ES-I3 (cell line): ENCODE data around the gene PAK4.

Source experiments
- H3K36me3 ChIP-seq: 2 replicates; pipeline ENCODE4 v1.6.1; 2013; ENCODE audit warnings: mild to moderate bottlenecking, low read length, control low read depth, moderate library complexity; ENCODE audit not compliant: insufficient read depth
- H3K4me1 ChIP-seq: 2 replicates; pipeline ENCODE4 v1.6.1; 2013; ENCODE audit warnings: mild to moderate bottlenecking, control low read depth, low read length; ENCODE audit not compliant: insufficient read depth
- H3K9ac ChIP-seq: 2 replicates; pipeline ENCODE4 v1.6.1; 2013; ENCODE audit warnings: low read depth, mild to moderate bottlenecking, low read length, moderate library complexity
- H3K9me3 ChIP-seq: 2 replicates; pipeline ENCODE4 v1.6.1; 2013; ENCODE audit warnings: mild to moderate bottlenecking, low read length, moderate library complexity; ENCODE audit not compliant: control insufficient read depth, insufficient read depth

Gene PAK4

DNA sequence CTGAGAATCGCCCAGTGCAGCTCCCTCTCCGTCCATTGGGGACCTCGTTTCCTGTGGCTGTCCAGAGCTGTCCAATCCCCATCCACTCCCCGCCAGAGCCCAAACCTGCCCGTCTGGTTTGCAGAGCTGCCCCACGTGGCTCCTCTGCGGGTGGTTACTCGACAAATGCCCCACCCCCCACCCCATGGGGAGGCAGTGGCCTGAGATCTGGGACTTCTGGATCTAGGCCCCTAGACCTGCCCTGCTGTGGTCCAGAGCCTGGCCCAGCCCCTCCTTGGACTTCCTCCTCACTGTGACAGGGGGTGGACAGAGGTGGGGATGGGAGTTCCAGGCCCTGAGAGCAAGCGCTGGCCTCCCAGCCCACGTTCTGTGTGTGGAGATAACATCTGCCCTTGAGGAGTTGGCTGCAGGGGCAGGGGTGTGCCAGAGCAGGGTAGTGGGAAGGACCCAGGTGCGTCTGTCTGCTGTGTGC is 29.1 kb downstream of the PAK4 start:
- H3K9ac ChIP-seq: no peak overlapping the region
- H3K36me3 ChIP-seq: no peaks in the 10 kb centered on the region; the same call in 1 of the 2 replicates
- H3K4me1 ChIP-seq: peaks cover 4% of the 10 kb centered on the region; the same call in 1 of the 2 replicates
- H3K9me3 ChIP-seq: no peaks in the 10 kb centered on the region

DNA sequence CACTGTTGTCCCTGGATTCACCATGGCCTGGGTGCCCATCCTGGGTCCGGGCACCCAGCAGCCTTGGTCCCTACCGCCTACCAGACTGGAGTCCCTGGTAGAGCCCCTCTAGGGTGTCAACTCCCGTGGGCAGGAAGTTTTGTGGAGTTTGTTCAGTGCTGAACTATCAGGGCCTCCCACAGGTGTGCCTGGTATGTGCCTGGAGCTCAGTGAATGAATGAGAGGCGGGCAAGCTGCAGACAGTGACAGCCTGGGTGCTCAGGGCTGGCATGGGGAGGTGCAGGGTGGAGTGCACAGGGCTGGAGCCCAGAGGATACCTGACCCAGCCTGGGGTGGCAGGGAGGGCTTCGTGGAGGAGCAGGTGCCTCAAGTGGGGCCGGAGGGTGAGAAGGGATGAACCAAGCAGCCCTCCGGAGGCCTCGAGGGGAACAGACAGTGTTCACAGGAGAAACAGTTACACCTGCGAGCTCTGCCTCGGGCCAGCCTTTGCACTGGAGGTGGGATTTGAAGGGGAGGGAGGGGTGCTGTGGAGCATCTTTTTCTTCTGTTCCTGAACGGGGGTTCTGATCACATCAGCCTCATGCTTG is 29.6 kb downstream of the PAK4 start:
- Histone ChIP-seq H3K9me3 (no peaks in the 10 kb centered on the region), H3K4me1 (peaks cover 4% of the 10 kb centered on the region; the same call in 1 of the 2 replicates), H3K36me3 (no peaks in the 10 kb centered on the region; the same call in 1 of the 2 replicates), H3K9ac (no peak overlapping the region)

DNA sequence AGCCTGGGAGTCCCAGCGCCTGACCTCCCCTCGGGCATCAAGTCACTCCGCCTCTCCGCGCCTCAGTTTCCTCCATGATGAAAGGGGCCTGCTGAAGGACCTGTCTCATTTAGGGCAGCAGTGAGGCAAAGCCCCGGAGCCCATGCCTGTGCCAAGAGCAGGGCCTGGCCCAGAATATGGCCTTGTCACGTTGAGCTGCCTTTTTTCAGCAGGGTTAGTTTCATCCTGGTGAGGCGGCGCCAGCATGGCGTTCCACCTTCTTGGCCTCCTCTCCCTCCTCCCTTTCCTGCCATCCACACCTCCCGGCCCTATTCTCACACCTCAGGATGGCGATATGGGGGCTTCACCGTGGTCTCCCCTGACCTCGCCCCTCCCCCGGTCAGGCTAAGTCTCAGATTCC is 30.2 kb downstream of the PAK4 start:
- peaks cover 4% of the 10 kb centered on the region; the same call in 1 of the 2 replicates for H3K4me1 ChIP-seq
- no peaks in the 10 kb centered on the region for H3K9me3 ChIP-seq
- no peak overlapping the region for H3K9ac ChIP-seq
- H3K36me3 ChIP-seq: no peaks in the 10 kb centered on the region; the same call in 1 of the 2 replicates

DNA sequence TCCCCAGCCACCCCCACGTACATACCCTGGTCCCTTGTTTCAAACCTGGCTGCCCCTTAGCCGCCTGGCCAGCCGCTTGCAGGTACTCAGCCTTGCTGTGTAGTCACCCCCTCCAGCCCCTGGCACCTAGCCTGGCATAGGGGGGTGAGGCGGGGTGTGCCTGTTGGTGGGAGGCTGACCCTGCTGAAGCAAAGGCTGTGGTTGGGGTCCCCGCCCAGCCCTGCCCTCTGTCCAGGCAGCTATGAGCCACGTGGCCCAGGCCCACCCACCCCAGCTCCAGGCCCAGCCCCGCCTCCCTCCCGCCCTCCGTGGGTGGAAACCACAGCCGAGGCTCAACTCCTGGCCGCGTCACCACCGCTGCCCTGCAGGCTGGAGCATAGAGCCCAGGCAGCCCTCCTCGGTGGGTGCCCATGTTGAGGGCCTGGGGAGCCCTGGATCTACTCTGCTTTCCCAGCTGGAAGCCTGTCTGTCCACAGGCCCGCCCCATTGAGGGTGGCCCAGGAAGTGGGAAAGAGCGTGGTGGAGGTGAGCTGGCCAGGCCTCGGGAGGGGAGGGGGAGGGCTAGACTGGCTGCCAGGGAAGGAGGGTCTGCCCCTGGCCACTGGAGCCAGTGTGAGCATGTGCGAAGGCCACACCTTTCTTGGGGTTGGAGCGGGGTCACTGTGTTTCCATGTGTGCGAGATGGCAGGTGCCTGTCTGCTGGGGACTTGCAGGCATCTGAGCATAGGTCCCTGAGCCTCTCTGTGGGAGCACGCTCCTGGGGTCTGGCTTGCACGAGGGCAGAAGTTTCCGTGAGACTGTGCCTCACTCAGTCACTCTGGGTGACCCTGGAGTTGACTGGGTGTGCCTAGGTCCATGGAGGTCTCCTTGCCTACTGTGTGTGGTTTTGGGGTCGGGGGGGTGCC is 31.0 kb downstream of the PAK4 start:
- no peaks in the 10 kb centered on the region for H3K9me3 ChIP-seq
- no peak overlapping the region for H3K9ac ChIP-seq
- H3K36me3 ChIP-seq: no peaks in the 10 kb centered on the region; the same call in 1 of the 2 replicates
- peaks cover 4% of the 10 kb centered on the region; the same call in 1 of the 2 replicates for H3K4me1 ChIP-seq

DNA sequence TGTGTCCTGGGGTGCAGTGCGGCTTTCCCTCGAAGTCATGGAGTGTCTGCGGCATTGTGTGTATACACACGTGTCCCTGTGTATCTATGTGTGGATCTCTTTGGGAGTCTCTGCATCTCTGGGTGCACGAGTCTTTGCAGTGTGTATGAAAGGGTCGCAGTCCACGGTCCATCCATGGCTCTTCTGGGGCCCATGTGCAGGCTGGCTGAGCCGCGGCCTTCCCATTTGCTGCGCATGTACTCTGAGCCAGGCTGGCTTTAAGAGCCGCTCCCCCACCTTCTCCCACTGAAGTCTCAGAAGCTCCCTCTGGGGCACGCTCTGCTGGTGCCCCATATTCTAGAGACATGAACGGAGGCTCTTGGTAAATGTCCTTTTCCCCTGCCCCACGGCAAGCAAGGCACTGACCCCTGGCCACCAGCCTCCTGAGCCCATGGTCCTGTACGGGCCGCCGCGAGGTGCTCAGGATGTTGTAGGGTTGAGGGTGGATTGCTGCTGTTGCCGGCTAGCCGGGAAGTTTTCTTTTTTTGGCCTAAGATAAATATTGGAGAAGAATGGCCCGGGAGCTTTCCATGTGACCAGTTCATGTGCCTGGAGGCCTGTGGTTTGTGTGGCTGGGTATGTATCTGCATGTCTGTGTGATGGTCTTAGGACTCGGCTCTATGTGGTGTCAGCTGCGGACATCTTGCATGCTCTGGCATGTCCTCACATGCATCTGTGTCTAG is 31.9 kb downstream of the PAK4 start:
- H3K9ac ChIP-seq: no peak overlapping the region
- no peaks in the 10 kb centered on the region; the same call in 1 of the 2 replicates for H3K36me3 ChIP-seq
- H3K4me1 ChIP-seq: peaks cover 4% of the 10 kb centered on the region; the same call in 1 of the 2 replicates
- H3K9me3 ChIP-seq: no peaks in the 10 kb centered on the region

DNA sequence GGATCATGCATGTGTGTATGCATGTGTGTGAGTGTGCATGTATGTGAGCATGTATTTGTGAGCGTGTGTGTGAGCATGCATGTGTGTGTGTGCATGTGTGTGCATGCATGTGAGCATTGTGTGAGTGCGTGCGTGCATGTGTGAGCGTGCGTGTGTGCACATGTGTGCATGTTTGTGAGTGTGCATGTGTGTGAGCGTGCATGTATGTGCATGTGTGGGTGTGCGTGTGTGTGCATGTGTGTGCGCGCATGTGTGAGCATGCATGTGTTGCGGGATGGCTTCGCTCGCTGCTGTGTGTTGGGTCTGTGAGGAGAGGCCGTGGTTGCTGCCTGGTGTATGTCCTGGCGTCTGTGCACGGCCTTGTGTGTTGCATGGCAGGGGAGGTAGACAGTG is 32.4 kb downstream of the PAK4 start:
- no peaks in the 10 kb centered on the region for H3K9me3 ChIP-seq
- H3K4me1 ChIP-seq: peaks cover 4% of the 10 kb centered on the region; the same call in 1 of the 2 replicates
- H3K36me3 ChIP-seq: no peaks in the 10 kb centered on the region; the same call in 1 of the 2 replicates
- no peak overlapping the region for H3K9ac ChIP-seq

DNA sequence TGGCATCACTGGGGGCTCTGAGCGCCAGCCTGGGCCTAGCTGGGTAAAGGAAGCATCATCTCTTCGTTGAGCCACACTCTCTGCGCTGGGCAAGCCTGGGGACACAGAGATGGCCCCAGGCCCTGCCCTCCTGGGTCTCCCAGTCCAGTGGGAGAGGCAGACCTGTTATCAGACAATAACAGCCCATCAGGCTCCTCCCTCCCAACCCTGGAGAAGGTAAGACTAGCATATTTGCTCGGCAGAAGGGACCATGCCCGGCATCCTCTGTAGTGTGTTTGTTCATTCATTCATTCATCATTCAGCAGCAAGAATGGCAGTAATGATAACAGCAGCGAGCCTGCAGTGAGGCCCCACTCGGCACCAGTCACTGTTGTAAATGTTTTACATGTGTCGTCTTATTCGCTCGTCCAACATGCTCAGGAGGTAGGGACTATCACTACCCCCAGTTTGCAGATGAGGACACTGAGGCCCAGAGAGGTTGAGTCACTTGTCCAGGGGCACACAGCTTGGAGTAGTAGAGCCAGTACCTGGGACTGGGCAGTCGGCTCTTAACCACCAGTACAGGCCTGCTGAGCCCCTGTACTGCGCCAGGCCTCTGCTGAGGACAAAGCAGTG is 33.2 kb downstream of the PAK4 start:
- Histone ChIP-seq H3K4me1 (peaks cover 4% of the 10 kb centered on the region; the same call in 1 of the 2 replicates), H3K36me3 (no peaks in the 10 kb centered on the region; the same call in 1 of the 2 replicates), H3K9ac (no peak overlapping the region), H3K9me3 (no peaks in the 10 kb centered on the region)

DNA sequence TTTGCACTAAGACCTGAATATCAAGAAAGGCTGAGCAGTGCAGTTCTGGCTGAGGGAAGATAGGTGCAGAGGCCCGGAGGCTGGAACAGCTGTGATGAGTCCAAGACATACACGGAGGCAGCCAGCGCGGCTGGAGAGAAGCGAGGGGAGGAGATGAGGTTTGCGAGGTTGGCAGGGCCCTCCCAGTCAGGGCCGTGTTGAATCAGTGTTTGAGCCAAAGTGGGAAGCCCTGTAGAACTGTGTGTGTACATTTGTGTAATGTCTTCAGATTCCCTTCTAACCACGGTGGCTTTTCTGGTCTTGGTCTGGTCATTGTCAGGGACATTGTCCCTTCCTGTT is 34.9 kb downstream of the PAK4 start:
- Histone ChIP-seq H3K9ac (no peak overlapping the region), H3K4me1 (peaks cover 4% of the 10 kb centered on the region; the same call in 1 of the 2 replicates), H3K9me3 (no peaks in the 10 kb centered on the region), H3K36me3 (no peaks in the 10 kb centered on the region; the same call in 1 of the 2 replicates)

DNA sequence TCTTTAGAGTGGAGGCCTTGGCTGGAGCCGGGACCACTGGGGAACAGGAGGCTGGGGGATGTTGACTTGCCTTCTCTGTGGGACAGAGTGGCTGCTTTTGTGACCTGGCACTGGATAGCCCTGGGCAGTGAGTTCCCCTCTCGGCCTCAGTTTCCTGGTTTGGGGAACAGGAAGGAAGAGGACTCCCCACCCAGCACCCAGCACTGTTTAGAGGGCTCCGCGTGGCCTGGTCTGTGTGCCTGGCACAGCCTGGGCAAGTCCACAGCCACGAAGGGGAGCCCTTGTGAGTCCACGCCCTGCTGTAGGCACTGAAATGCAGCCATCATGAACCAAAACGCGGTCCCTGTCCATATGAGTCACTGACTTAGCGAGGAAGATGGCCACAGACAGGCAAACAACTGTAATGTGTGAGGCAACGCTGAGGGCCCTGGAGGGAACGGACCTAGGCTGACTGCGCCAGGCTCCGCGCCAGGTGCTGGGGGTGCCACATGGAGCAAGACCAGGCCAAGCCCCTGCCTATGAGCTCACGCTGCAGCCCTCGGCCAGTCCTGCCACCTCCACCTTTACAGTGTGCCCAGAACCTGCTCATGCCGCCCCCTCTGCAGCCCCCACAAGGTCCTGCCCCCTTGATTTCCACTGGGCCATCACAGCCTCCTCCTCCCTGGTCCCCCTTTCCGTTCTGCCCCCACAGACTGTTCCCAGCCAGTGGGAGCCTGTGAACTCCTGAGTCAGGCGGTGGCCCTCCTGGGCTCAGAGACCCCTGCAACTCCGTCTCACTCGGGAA is 35.5 kb downstream of the PAK4 start:
- H3K9ac ChIP-seq: no peak overlapping the region
- H3K4me1 ChIP-seq: no peaks in the 10 kb centered on the region; the same call in 1 of the 2 replicates
- no peaks in the 10 kb centered on the region; the same call in 1 of the 2 replicates for H3K36me3 ChIP-seq
- no peaks in the 10 kb centered on the region for H3K9me3 ChIP-seq

DNA sequence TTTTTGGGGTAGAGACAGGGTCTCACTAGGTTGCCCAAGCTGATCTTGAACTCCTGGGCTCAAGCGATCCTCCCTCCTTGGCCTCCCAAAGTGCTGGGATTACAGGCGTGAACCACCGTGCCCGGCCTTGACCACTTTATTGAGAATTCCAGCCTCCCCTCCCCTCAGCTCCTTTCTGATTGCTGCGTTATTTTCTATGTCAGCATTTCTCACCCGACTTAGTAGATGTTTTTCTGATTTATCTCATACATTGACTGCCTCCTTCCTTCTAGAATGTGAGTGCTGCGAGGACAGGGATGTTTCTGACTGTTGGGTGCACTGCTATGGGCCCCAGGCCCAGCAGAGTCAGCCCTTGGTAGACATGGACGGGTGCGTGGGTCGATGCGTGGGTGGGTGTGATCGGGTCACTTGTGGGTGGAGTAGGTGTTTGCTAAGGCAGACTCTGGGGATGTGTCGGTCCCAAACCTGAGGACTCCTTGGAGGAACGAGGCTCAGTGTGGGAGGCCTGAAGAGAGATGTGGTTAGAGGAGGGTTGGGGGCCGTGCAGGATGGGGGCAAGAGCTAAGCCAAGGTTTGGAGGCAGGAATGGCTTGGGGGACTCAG is 37.0 kb downstream of the PAK4 start:
- peaks cover 8% of the 10 kb centered on the region; the same call in 1 of the 2 replicates for H3K4me1 ChIP-seq
- H3K36me3 ChIP-seq: no peaks in the 10 kb centered on the region; the same call in 1 of the 2 replicates
- no peak overlapping the region for H3K9ac ChIP-seq
- no peaks in the 10 kb centered on the region for H3K9me3 ChIP-seq

DNA sequence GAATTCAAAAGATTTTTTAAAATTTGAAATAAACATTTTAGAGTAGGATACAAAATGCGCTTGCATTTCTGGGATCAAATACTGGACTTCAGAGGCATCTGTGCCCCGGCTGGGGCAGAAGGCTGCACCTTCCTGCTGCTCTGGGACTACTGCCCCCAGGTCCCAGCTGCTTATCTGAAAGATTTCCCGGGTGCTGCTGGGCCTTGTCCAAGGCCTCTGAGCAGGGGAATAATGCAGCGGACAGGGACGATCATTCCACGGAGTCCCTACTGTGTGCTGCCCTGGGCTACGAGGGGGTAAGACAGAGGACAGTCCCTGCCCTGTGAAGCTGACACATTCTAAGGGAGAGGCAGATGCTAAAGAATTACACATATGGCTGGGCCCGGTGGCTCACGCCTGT is 38.0 kb downstream of the PAK4 start:
- Histone ChIP-seq H3K4me1 (peaks cover 14% of the 10 kb centered on the region; the same call in 1 of the 2 replicates), H3K9me3 (no peaks in the 10 kb centered on the region), H3K36me3 (no peaks in the 10 kb centered on the region; the same call in 1 of the 2 replicates), H3K9ac (no peak overlapping the region)

DNA sequence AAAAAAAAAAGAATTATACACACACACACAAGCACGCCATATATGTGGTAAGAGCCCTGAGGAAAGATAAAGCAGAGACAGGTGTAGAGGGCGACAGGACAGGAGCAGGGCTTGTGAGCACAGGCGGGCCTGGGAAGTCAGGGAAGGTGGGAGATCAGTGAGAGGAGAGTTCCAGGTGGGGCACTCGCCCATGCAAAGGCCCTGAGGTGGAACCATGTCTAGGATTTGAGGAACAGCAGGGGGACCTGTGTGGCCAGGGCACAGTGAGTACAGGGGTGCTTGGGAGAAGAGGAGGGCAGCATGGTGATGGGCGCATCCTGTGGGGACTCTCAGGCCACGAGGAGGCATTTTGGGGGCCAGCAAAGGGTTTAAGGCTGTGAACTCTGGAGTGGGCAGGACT is 38.7 kb downstream of the PAK4 start:
- Histone ChIP-seq H3K9ac (no peak overlapping the region), H3K36me3 (no peaks in the 10 kb centered on the region), H3K9me3 (no peaks in the 10 kb centered on the region), H3K4me1 (peaks cover 14% of the 10 kb centered on the region; the same call in 1 of the 2 replicates)

DNA sequence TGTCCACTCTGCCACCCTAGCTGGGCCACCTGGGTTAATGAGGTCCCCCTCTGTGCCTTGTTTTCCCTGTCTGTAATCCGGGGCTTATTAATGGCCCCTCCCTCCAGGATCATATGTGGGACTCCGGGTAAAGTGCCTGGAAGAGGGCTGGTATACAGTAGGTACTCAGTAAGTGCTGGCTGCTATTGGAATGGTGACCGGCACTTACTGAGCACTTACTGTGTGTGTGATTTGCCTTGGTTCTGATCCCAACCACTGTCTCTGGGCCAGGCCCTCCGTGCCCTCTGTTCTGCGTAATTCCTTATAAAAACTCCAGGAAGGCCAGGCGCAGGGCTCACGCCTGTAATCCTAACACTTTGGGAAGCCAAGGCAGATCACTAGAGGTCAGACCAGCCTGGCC is 40.3 kb downstream of the PAK4 start:
- peaks cover 14% of the 10 kb centered on the region; the same call in 1 of the 2 replicates for H3K4me1 ChIP-seq
- no peaks in the 10 kb centered on the region for H3K9me3 ChIP-seq
- H3K36me3 ChIP-seq: no peaks in the 10 kb centered on the region
- H3K9ac ChIP-seq: no peak overlapping the region
